HepG2 (cell line): ENCODE results near the gene BABAM1. TPM values are rescaled to one million over a fixed set of nuclear protein-coding genes. Genes with fewer than 3 reads are reported as not detected.
A peak's percentile ranks its signal among the peaks of the same experiment; 100 is the strongest.

Experiments used
- BCL3 ChIP-seq: sonication (generic); formaldehyde crosslinking; IDR thresholded peaks from 2 replicates; pipeline ENCODE4 v1.5.1; 2020; ENCODE audit warnings: mild to moderate bottlenecking, missing genetic modification reagents, moderate library complexity
- HBP1 ChIP-seq: IDR thresholded peaks from 2 replicates; pipeline ENCODE4 v1.6.1; 2016; ENCODE audit warnings: low read depth, control low read depth
- KDM1A ChIP-seq: IDR thresholded peaks from 2 replicates; pipeline ENCODE4 v1.6.1; 2016; ENCODE audit warnings: missing compliant biosample characterization
- KDM5A ChIP-seq: fragments of 200-600 bp; sonication (generic); IDR thresholded peaks from 2 replicates; pipeline ENCODE4 v1.7.0; 2018; ENCODE audit warnings: antibody characterized with exemption, mild to moderate bottlenecking, low read length, borderline replicate concordance
- NR3C1 ChIP-seq: sonication (generic); formaldehyde crosslinking; IDR thresholded peaks from 2 replicates; pipeline ENCODE4 v1.4.0; 2020; ENCODE audit warnings: missing genetic modification reagents
- PAWR ChIP-seq: sonication (generic); formaldehyde crosslinking; IDR thresholded peaks from 2 replicates; pipeline ENCODE4 v1.4.0; 2020; ENCODE audit warnings: missing genetic modification reagents, mild to moderate bottlenecking, borderline replicate concordance
- RERE ChIP-seq: IDR thresholded peaks from 2 replicates; pipeline ENCODE4 v1.6.1; 2016; ENCODE audit warnings: low read depth, missing genetic modification reagents, missing compliant biosample characterization
- TOE1 ChIP-seq: sonication (generic); formaldehyde crosslinking; IDR thresholded peaks from 2 replicates; pipeline ENCODE4 v1.4.0; 2020; ENCODE audit warnings: mild to moderate bottlenecking, missing genetic modification reagents
- ZBTB33 ChIP-seq: sonication (generic); formaldehyde crosslinking; IDR thresholded peaks from 2 replicates; pipeline ENCODE4 v1.4.0; 2020; ENCODE audit warnings: missing genetic modification reagents
- ZNF281 ChIP-seq: sonication (generic); formaldehyde crosslinking; IDR thresholded peaks from 2 replicates; pipeline ENCODE4 v1.4.0; 2020; ENCODE audit warnings: missing genetic modification reagents, borderline replicate concordance
- ZNF44 ChIP-seq: sonication (generic); formaldehyde crosslinking; IDR thresholded peaks from 2 replicates; pipeline ENCODE4 v1.5.1; 2020; ENCODE audit warnings: mild to moderate bottlenecking, missing genetic modification reagents
- ZNF446 ChIP-seq: sonication (generic); formaldehyde crosslinking; IDR thresholded peaks from 2 replicates; pipeline ENCODE4 v1.5.0; 2020; ENCODE audit warnings: mild to moderate bottlenecking, missing genetic modification reagents
- ZNF484 ChIP-seq: sonication (generic); formaldehyde crosslinking; IDR thresholded peaks from 2 replicates; pipeline ENCODE4 v1.5.1; 2020; ENCODE audit warnings: mild to moderate bottlenecking, low read depth, missing genetic modification reagents, borderline replicate concordance
- ZNF546 ChIP-seq: sonication (generic); formaldehyde crosslinking; conservative IDR thresholded peaks from 2 replicates; pipeline ENCODE4 v1.8.1; 2023; ENCODE audit warnings: mild to moderate bottlenecking, missing genetic modification reagents
- ZNF773 ChIP-seq: sonication (generic); formaldehyde crosslinking; IDR thresholded peaks from 2 replicates; pipeline ENCODE4 v1.4.0; 2020; ENCODE audit warnings: missing genetic modification reagents, borderline replicate concordance
- ZNF788 ChIP-seq: sonication (generic); formaldehyde crosslinking; IDR thresholded peaks from 2 replicates; pipeline ENCODE4 v1.5.0; 2020; ENCODE audit warnings: mild to moderate bottlenecking, missing genetic modification reagents, borderline replicate concordance
- polyA plus RNA-seq, 8 experiments: library from polyadenylated mRNA; depleted of rRNA in 3 of 8; stranded (reverse) in 7 of 8; unstranded in 1 of 8; fragments of >200 nt; fragmentation: Illumina TruSeq in 4 of 8; extraction: Trizol in 4 of 8; gene quantifications; 2 replicates each; pipeline versions ENCODE4 v1.2.1 to v1.2.3, GENCODE V29; 2011 to 2016; ENCODE audit warnings: low read depth in 4 of 8, missing spikeins in 1 of 8, mixed read lengths in 1 of 8; ENCODE audit not compliant: insufficient read depth in 1 of 8
- total RNA-seq, 5 experiments: library from RNA; depleted of rRNA; stranded (reverse); fragments of >200 nt; fragmentation: Illumina TruSeq; extraction: Trizol; gene quantifications; 2 replicates each; pipeline ENCODE4 v1.2.3, GENCODE V29; 2016; ENCODE audit warnings: low read depth in 1 of 5

BABAM1 gene
- total and polyA plus RNA-seq, 2 of the 13 experiments (the other 11 are each of a cell fraction or from before 2014, with no cell fraction given): 70.0 to 82.0 TPM

GRCh38 chr19:17255150-17255621 lies 12.1 kb upstream of the BABAM1 start (continued):
- TF ChIP-seq HBP1 (CRISPR knock-in tag): peak; percentile 64; the same call in 1 of the 2 replicates
- no peak for TF ChIP-seq RERE (CRISPR knock-in tag)
- peak; percentile 67; the same call in 1 of the 2 replicates for TF ChIP-seq KDM1A
- no peak for TF ChIP-seq TOE1 (CRISPR knock-in tag)
- TF ChIP-seq ZNF773: no peak
- TF ChIP-seq ZNF788 (CRISPR knock-in tag): peak; percentile 77
- no peak for TF ChIP-seq ZNF484 (CRISPR knock-in tag)
- TF ChIP-seq PAWR (CRISPR knock-in tag): no peak
- no peak for TF ChIP-seq KDM5A
- no peak for TF ChIP-seq ZNF44
- TF ChIP-seq ZNF446 (CRISPR knock-in tag): no peak
- TF ChIP-seq NR3C1: no peak
- no peak for TF ChIP-seq ZNF546 (CRISPR knock-in tag)
- peak; percentile 23; the same call in 1 of the 2 replicates for TF ChIP-seq ZBTB33 (CRISPR knock-in tag)
- no peak for TF ChIP-seq ZNF281 (CRISPR knock-in tag)
- no peak for TF ChIP-seq BCL3 (CRISPR knock-in tag)
